Liver (tissue), 9 donors: Measurements from ENCODE around the gene TNS1. TPM values are rescaled to one million over a fixed set of nuclear protein-coding genes. Genes with fewer than 3 reads are reported as not detected.
A peak's percentile ranks its signal among the peaks of the same experiment; 100 is the strongest.

Experiments
- DNase-seq: peaks from one replicate; pipeline ENCODE4 v3.0.0-alpha.2; 2017; ENCODE audit warnings: low spot score
- H3K27ac ChIP-seq, 2 donors: one replicate each; pipeline ENCODE4 v1.7.0; 2013; ENCODE audit warnings: inconsistent platforms in 2 of 2, low read length in 2 of 2, control low read depth in 1 of 2, low read depth in 1 of 2, mild to moderate bottlenecking in 1 of 2
- H3K27me3 ChIP-seq, 4 donors: one replicate each; pipeline versions ENCODE4 v1.6.1 to v1.7.0; 2013; ENCODE audit warnings: low read length in 3 of 4, inconsistent platforms in 1 of 4, mild to moderate bottlenecking in 1 of 4, moderate library complexity in 1 of 4; ENCODE audit not compliant: control insufficient read depth in 4 of 4, insufficient read depth in 4 of 4
- H3K36me3 ChIP-seq, 4 donors: one replicate each; pipeline versions ENCODE4 v1.6.1 to v1.7.0; 2013; ENCODE audit warnings: low read length in 3 of 4, mild to moderate bottlenecking in 3 of 4, low read depth in 1 of 4, moderate library complexity in 1 of 4; ENCODE audit not compliant: control insufficient read depth in 4 of 4, insufficient read depth in 3 of 4
- H3K4me1 ChIP-seq, 4 donors: one replicate each; pipeline versions ENCODE4 v1.6.1 to v1.7.0; 2013; ENCODE audit warnings: low read length in 3 of 4, mild to moderate bottlenecking in 3 of 4, moderate library complexity in 1 of 4; ENCODE audit not compliant: control insufficient read depth in 4 of 4, insufficient read depth in 4 of 4
- H3K4me3 ChIP-seq, 3 donors: one replicate each; pipeline versions ENCODE4 v1.6.1 to v1.7.0; 2013; ENCODE audit warnings: low read length in 3 of 3, control low read depth in 1 of 3, low read depth in 1 of 3, mild to moderate bottlenecking in 1 of 3
- H3K9ac ChIP-seq, 2 donors: one replicate each; pipeline ENCODE4 v1.7.0; 2013; ENCODE audit warnings: low read length in 2 of 2, mild to moderate bottlenecking in 2 of 2, moderate library complexity in 2 of 2, control low read depth in 1 of 2, low read depth in 1 of 2
- H3K9me3 ChIP-seq, 4 donors: one replicate each; pipeline versions ENCODE4 v1.6.1 to v1.7.0; 2013; ENCODE audit warnings: low read length in 3 of 4; ENCODE audit not compliant: control insufficient read depth in 4 of 4
- EGR1 ChIP-seq, 2 donors: IDR thresholded peaks; 2 replicates each; pipeline ENCODE4 v1.6.1; 2016 to 2018; ENCODE audit warnings: antibody characterized with exemption in 2 of 2, low read depth in 2 of 2
- FOXA1 ChIP-seq: IDR thresholded peaks from 2 replicates; pipeline ENCODE4 v1.6.1; 2016; ENCODE audit warnings: antibody characterized with exemption
- FOXA2 ChIP-seq: IDR thresholded peaks from 2 replicates; pipeline ENCODE4 v1.6.1; 2016; ENCODE audit warnings: antibody characterized with exemption
- GABPA ChIP-seq, 2 donors: IDR thresholded peaks in 1 of 2; conservative IDR thresholded peaks in 1 of 2; 2 replicates each; pipeline ENCODE4 v1.6.1; 2016; ENCODE audit warnings: antibody characterized with exemption in 2 of 2, mild to moderate bottlenecking in 1 of 2, moderate library complexity in 1 of 2
- HNF4A ChIP-seq, 2 donors: conservative IDR thresholded peaks; 2 replicates each; pipeline ENCODE4 v1.6.1; 2016; ENCODE audit warnings: antibody characterized with exemption in 2 of 2, mild to moderate bottlenecking in 2 of 2
- HNF4G ChIP-seq: IDR thresholded peaks from 2 replicates; pipeline ENCODE4 v1.6.1; 2016; ENCODE audit warnings: antibody characterized with exemption
- JUND ChIP-seq, 2 donors: IDR thresholded peaks; 2 replicates each; pipeline ENCODE4 v1.6.1; 2016; ENCODE audit warnings: antibody characterized with exemption in 2 of 2
- NR2F2 ChIP-seq: IDR thresholded peaks from 2 replicates; pipeline ENCODE4 v1.6.1; 2016; ENCODE audit warnings: antibody characterized with exemption
- RAD21 ChIP-seq, 2 donors: IDR thresholded peaks; 2 replicates each; pipeline ENCODE4 v1.6.1; 2016; ENCODE audit warnings: antibody characterized with exemption in 2 of 2, mild to moderate bottlenecking in 2 of 2
- RXRA ChIP-seq, 2 donors: IDR thresholded peaks; 2 replicates each; pipeline ENCODE4 v1.6.1; 2017 to 2018; ENCODE audit warnings: antibody characterized with exemption in 2 of 2, mild to moderate bottlenecking in 1 of 2
- SP1 ChIP-seq: IDR thresholded peaks from 2 replicates; pipeline ENCODE4 v1.6.1; 2018; ENCODE audit warnings: antibody characterized with exemption, mild to moderate bottlenecking
- TAF1 ChIP-seq: conservative IDR thresholded peaks from 2 replicates; pipeline ENCODE4 v1.6.1; 2016; ENCODE audit warnings: antibody characterized with exemption, mild to moderate bottlenecking
- YY1 ChIP-seq: IDR thresholded peaks from 2 replicates; pipeline ENCODE4 v1.6.1; 2016; ENCODE audit warnings: antibody characterized with exemption, mild to moderate bottlenecking
- WGBS: extraction: QIAGEN DNeasy Blood & Tissue Kit; methylation state at CpG from one replicate; pipeline ENCODE4 v1.1.7; 2013; 5-methylcytosine and 5-hydroxymethylcytosine counted together
- polyA plus RNA-seq, 2 donors: library from polyadenylated mRNA; stranded (reverse) in 1 of 2; unstranded in 1 of 2; fragments of 200-250 nt in 1 of 2; fragments of >200 nt in 1 of 2; fragmentation: Nextera tagmentation in 1 of 2; extraction: Ambion mirVana in 1 of 2; gene quantifications; one replicate each; pipeline versions ENCODE4 v1.2.1 to v1.2.3, GENCODE V29; 2013 to 2015
- total RNA-seq, 2 donors: library from RNA; depleted of rRNA; stranded (reverse); fragments of >200 nt; gene quantifications; one replicate each; pipeline ENCODE4 v1.2.3, GENCODE V29; 2014
- TF ChIP-seq, protein P1 (sequence below): IDR thresholded peaks from 2 replicates; pipeline ENCODE4 v1.6.1; 2016; ENCODE audit warnings: antibody characterized with exemption
- TF ChIP-seq, protein P2 (sequence below): IDR thresholded peaks from 2 replicates; pipeline ENCODE4 v1.6.1; 2016; ENCODE audit warnings: antibody characterized with exemption
- TF ChIP-seq, protein P3 (sequence below): fragments of 150-350 bp; IDR thresholded peaks from 2 replicates; pipeline ENCODE4 v1.5.1; 2017; ENCODE audit warnings: improper control_type of control experiment, low read depth, low read length; ENCODE audit not compliant: missing input control
- TF ChIP-seq, protein P4 (sequence below): IDR thresholded peaks from 2 replicates; pipeline ENCODE4 v1.6.1; 2016; ENCODE audit warnings: antibody characterized with exemption
- TF ChIP-seq, protein P5 (sequence below): IDR thresholded peaks from 2 replicates; pipeline ENCODE4 v1.6.1; 2016; ENCODE audit warnings: antibody characterized with exemption, mild to moderate bottlenecking
- donor health status: healthy.
- donor health status: healthy.
- donor health status: healthy.
- donor health status: healthy.
- donor health status: healthy.

The TNS1 gene
- total RNA-seq = 100 to 1,000 TPM in 1 of 2 donors, 10 to 100 TPM in 1; 91.6 to 128 TPM
- polyA plus RNA-seq = 10 to 100 TPM; 16.3 to 23.0 TPM

DNA sequence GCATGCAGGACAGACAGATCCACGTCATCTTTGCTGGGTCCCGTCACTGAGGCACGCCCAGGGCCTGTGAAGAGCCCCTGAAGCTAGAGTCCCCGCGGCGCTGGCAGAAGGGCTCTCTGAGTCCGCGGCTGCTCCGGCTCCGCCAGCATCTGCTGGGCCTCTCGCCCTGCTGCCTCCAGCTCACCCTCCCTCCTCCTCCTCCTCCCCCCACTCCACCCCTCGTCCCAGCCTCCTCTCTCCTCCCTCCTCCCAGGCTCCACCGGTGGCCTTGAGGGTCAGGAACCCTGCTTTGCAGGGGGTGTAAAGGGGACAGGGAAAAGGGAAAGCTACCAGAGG is at the start of gene TNS1:
Gene TNS1, minus strand, starts transcription at position 151 of the 336 bp plus-strand sequence. Its CDS starts 123 bp downstream, at position 28.
- H3K4me3 ChIP-seq = no peak within 1 kb of the TSS
- no peak for DNase-seq
- no peaks in the 10 kb centered on the region for H3K36me3 ChIP-seq
- H3K27me3 ChIP-seq = no peaks in the 10 kb centered on the region
- no peak for TF ChIP-seq HNF4A (conservative IDR thresholded peaks at IDR 0.05)
- TF ChIP-seq, protein P1, sequence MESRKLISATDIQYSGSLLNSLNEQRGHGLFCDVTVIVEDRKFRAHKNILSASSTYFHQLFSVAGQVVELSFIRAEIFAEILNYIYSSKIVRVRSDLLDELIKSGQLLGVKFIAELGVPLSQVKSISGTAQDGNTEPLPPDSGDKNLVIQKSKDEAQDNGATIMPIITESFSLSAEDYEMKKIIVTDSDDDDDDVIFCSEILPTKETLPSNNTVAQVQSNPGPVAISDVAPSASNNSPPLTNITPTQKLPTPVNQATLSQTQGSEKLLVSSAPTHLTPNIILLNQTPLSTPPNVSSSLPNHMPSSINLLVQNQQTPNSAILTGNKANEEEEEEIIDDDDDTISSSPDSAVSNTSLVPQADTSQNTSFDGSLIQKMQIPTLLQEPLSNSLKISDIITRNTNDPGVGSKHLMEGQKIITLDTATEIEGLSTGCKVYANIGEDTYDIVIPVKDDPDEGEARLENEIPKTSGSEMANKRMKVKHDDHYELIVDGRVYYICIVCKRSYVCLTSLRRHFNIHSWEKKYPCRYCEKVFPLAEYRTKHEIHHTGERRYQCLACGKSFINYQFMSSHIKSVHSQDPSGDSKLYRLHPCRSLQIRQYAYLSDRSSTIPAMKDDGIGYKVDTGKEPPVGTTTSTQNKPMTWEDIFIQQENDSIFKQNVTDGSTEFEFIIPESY = no peak
- no peak for TF ChIP-seq FOXA1
- TF ChIP-seq NR2F2 = no peak
- no peak for TF ChIP-seq EGR1 (IDR thresholded peaks at IDR 0.05; ENCODE audit: low read depth in 2 of 2)
- no peak for TF ChIP-seq JUND (IDR thresholded peaks at IDR 0.05)
- no peak for TF ChIP-seq TAF1
- TF ChIP-seq SP1 = no peak
- TF ChIP-seq, protein P2, sequence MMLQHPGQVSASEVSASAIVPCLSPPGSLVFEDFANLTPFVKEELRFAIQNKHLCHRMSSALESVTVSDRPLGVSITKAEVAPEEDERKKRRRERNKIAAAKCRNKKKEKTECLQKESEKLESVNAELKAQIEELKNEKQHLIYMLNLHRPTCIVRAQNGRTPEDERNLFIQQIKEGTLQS = no peak
- no peak for TF ChIP-seq FOXA2
- TF ChIP-seq, protein P3, sequence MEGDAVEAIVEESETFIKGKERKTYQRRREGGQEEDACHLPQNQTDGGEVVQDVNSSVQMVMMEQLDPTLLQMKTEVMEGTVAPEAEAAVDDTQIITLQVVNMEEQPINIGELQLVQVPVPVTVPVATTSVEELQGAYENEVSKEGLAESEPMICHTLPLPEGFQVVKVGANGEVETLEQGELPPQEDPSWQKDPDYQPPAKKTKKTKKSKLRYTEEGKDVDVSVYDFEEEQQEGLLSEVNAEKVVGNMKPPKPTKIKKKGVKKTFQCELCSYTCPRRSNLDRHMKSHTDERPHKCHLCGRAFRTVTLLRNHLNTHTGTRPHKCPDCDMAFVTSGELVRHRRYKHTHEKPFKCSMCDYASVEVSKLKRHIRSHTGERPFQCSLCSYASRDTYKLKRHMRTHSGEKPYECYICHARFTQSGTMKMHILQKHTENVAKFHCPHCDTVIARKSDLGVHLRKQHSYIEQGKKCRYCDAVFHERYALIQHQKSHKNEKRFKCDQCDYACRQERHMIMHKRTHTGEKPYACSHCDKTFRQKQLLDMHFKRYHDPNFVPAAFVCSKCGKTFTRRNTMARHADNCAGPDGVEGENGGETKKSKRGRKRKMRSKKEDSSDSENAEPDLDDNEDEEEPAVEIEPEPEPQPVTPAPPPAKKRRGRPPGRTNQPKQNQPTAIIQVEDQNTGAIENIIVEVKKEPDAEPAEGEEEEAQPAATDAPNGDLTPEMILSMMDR = no peak
- no peak for TF ChIP-seq GABPA (IDR thresholded peaks at IDR 0.05 in 1 of 2, conservative IDR thresholded peaks at IDR 0.05 in 1 of 2)
- TF ChIP-seq RAD21 (IDR thresholded peaks at IDR 0.05) = no peak
- TF ChIP-seq, protein P4, sequence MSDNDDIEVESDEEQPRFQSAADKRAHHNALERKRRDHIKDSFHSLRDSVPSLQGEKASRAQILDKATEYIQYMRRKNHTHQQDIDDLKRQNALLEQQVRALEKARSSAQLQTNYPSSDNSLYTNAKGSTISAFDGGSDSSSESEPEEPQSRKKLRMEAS = no peak
- no peak for TF ChIP-seq YY1
- no peak for TF ChIP-seq RXRA (IDR thresholded peaks at IDR 0.05)
- no peak for TF ChIP-seq HNF4G
- TF ChIP-seq, protein P5, sequence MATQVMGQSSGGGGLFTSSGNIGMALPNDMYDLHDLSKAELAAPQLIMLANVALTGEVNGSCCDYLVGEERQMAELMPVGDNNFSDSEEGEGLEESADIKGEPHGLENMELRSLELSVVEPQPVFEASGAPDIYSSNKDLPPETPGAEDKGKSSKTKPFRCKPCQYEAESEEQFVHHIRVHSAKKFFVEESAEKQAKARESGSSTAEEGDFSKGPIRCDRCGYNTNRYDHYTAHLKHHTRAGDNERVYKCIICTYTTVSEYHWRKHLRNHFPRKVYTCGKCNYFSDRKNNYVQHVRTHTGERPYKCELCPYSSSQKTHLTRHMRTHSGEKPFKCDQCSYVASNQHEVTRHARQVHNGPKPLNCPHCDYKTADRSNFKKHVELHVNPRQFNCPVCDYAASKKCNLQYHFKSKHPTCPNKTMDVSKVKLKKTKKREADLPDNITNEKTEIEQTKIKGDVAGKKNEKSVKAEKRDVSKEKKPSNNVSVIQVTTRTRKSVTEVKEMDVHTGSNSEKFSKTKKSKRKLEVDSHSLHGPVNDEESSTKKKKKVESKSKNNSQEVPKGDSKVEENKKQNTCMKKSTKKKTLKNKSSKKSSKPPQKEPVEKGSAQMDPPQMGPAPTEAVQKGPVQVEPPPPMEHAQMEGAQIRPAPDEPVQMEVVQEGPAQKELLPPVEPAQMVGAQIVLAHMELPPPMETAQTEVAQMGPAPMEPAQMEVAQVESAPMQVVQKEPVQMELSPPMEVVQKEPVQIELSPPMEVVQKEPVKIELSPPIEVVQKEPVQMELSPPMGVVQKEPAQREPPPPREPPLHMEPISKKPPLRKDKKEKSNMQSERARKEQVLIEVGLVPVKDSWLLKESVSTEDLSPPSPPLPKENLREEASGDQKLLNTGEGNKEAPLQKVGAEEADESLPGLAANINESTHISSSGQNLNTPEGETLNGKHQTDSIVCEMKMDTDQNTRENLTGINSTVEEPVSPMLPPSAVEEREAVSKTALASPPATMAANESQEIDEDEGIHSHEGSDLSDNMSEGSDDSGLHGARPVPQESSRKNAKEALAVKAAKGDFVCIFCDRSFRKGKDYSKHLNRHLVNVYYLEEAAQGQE = no peak
- H3K4me1 ChIP-seq = no peaks in the 10 kb centered on the region
- H3K9ac ChIP-seq = no peak within 1 kb of the TSS
- no peaks in the 10 kb centered on the region for H3K9me3 ChIP-seq
- H3K27ac ChIP-seq = peak within 1 kb of the TSS in 1 of 2 donors; percentile 12
- 66% methylated on average over 13 of the region's 13 CpGs for WGBS
